GM23248 (cell line): ENCODE measurements around the gene CD96.

Experiments
- EZH2 ChIP-seq: fragments of 200-600 bp; sonication (generic); IDR thresholded peaks from 2 replicates; pipeline ENCODE4 v1.6.1; 2018; ENCODE audit warnings: antibody characterized with exemption, mild to moderate bottlenecking; ENCODE audit not compliant: insufficient read depth, poor library complexity, severe bottlenecking
- EZH2phosphoT487 ChIP-seq: fragments of 200-600 bp; sonication (generic); IDR thresholded peaks from 2 replicates; pipeline ENCODE4 v1.6.1; 2018; ENCODE audit warnings: antibody characterized with exemption, moderate library complexity, mild to moderate bottlenecking, low read depth; ENCODE audit not compliant: insufficient read depth

GRCh38 chr3:111688190-111688800 is 146.3 kb downstream of the CD96 start:
- no peak for TF ChIP-seq EZH2
- no peak for TF ChIP-seq EZH2phosphoT487
